ENCODE results near the gene C10orf71.

Gene C10orf71

GRCh38 chr10:49273082-49273465, 25.9 kb upstream of the C10orf71 start:
- no peak for DNase-seq

GRCh38 chr10:49273626-49274025, 25.3 kb upstream of the C10orf71 start:
- no peak for DNase-seq

- DNase-seq = no peak
Observed at GRCh38 chr10:49274886-49275285, 24.1 kb upstream of the C10orf71 start.

GRCh38 chr10:49275896-49276295, 23.1 kb upstream of the C10orf71 start:
- DNase-seq = no peak

GRCh38 chr10:49276596-49276995, 22.4 kb upstream of the C10orf71 start:
- no peak for DNase-seq

GRCh38 chr10:49277973-49278372, 21.0 kb upstream of the C10orf71 start:
- DNase-seq = no peak

- no peak for DNase-seq
Observed at GRCh38 chr10:49278497-49278981, 20.4 kb upstream of the C10orf71 start.

GRCh38 chr10:49279015-49279880, 19.7 kb upstream of the C10orf71 start:
- DNase-seq = no peak

GRCh38 chr10:49280001-49280408, 19.0 kb upstream of the C10orf71 start:
- no peak for DNase-seq

GRCh38 chr10:49281461-49281860, 17.5 kb upstream of the C10orf71 start:
- no peak for DNase-seq

- DNase-seq = no peak
Observed at GRCh38 chr10:49282306-49282705, 16.7 kb upstream of the C10orf71 start.

GRCh38 chr10:49282879-49283341, 16.1 kb upstream of the C10orf71 start:
- no peak for DNase-seq

- DNase-seq = no peak
Observed at GRCh38 chr10:49283491-49283890, 15.5 kb upstream of the C10orf71 start.

- no peak for DNase-seq
Observed at GRCh38 chr10:49284356-49284755, 14.6 kb upstream of the C10orf71 start.

- no peak for DNase-seq
Observed at GRCh38 chr10:49285232-49285631, 13.7 kb upstream of the C10orf71 start.

- DNase-seq = no peak
Observed at GRCh38 chr10:49286686-49287085, 12.3 kb upstream of the C10orf71 start.

- DNase-seq = no peak
Observed at GRCh38 chr10:49287689-49288340, 11.2 kb upstream of the C10orf71 start.

GRCh38 chr10:49288341-49289065, 10.5 kb upstream of the C10orf71 start:
- no peak for DNase-seq

- DNase-seq = no peak
Observed at GRCh38 chr10:49289480-49289879, 9.5 kb upstream of the C10orf71 start.

GRCh38 chr10:49290131-49290530, 8.8 kb upstream of the C10orf71 start:
- DNase-seq = no peak

- no peak for DNase-seq
Observed at GRCh38 chr10:49290607-49291006, 8.4 kb upstream of the C10orf71 start.

GRCh38 chr10:49292565-49293207, 6.3 kb upstream of the C10orf71 start:
- no peak for DNase-seq

GRCh38 chr10:49293208-49293603, 5.8 kb upstream of the C10orf71 start:
- DNase-seq = no peak
